Esophagus (tissue), 2 donors: ENCODE measurements around the gene HORMAD2. TPM values are rescaled to one million over a fixed set of nuclear protein-coding genes. Genes with fewer than 3 reads are reported as not detected.

Experiments used
- H3K27ac ChIP-seq, 2 donors: one replicate each; pipeline ENCODE4 v1.5.1; 2013; ENCODE audit warnings: low read depth in 2 of 2, mild to moderate bottlenecking in 2 of 2, inconsistent platforms in 1 of 2, low read length in 1 of 2, moderate library complexity in 1 of 2
- H3K27me3 ChIP-seq, 2 donors: one replicate each; pipeline ENCODE4 v1.6.1; 2013; ENCODE audit warnings: low read length in 2 of 2, control low read depth in 1 of 2, mild to moderate bottlenecking in 1 of 2; ENCODE audit not compliant: insufficient read depth in 2 of 2, control insufficient read depth in 1 of 2
- H3K36me3 ChIP-seq, 2 donors: one replicate each; pipeline ENCODE4 v1.6.1; 2013; ENCODE audit warnings: low read length in 1 of 2; ENCODE audit not compliant: control insufficient read depth in 2 of 2, insufficient read depth in 2 of 2
- H3K4me1 ChIP-seq, 2 donors: one replicate each; pipeline ENCODE4 v1.6.1; 2013; ENCODE audit warnings: low read length in 1 of 2; ENCODE audit not compliant: control insufficient read depth in 2 of 2, insufficient read depth in 2 of 2
- H3K4me3 ChIP-seq, 2 donors: one replicate each; pipeline ENCODE4 v1.5.1; 2013; ENCODE audit warnings: low read length in 2 of 2, mild to moderate bottlenecking in 2 of 2, low read depth in 1 of 2, moderate library complexity in 1 of 2
- H3K9me3 ChIP-seq, 2 donors: one replicate each; pipeline ENCODE4 v1.6.1; 2013; ENCODE audit warnings: mild to moderate bottlenecking in 2 of 2, low read depth in 1 of 2, low read length in 1 of 2, moderate library complexity in 1 of 2; ENCODE audit not compliant: control insufficient read depth in 2 of 2, insufficient read depth in 1 of 2
- WGBS, 2 donors: extraction: QIAGEN DNeasy Blood & Tissue Kit; methylation state at CpG; one replicate each; pipeline ENCODE4 v1.1.7; 2013; 5-methylcytosine and 5-hydroxymethylcytosine counted together
- polyA plus RNA-seq, 2 donors: library from polyadenylated mRNA; stranded (reverse); fragments of 200-250 nt; gene quantifications; one replicate each; pipeline ENCODE4 v1.2.3, GENCODE V29; 2013
- donor health status: healthy with polysubstance abuse.
- donor health status: Bipolar disorder and iron deficiency.

HORMAD2 gene
- polyA plus RNA-seq, 2 donors: not detected

GRCh38 chr22:30225220-30225927 is 145.1 kb downstream of the HORMAD2 start:
- Histone ChIP-seq H3K9me3 (no peaks in the 10 kb centered on the region), H3K4me1 (peaks cover 0 to 2% of the 10 kb centered on the region in 2 donors), H3K36me3 (no peaks in the 10 kb centered on the region), H3K4me3 (no peak overlapping the region), H3K27ac (no peak overlapping the region), H3K27me3 (no peaks in the 10 kb centered on the region)
- WGBS, 2 donors: 64 to 73% methylated on average over 7 of the region's 7 CpGs

GRCh38 chr22:30226192-30226832 is 146.0 kb downstream of the HORMAD2 start:
- H3K4me1 ChIP-seq: peaks cover 0 to 2% of the 10 kb centered on the region in 2 donors
- 82 to 84% methylated on average over 11 of the region's 11 CpGs for WGBS, 2 donors
- no peak overlapping the region for H3K27ac ChIP-seq
- H3K4me3 ChIP-seq: no peak overlapping the region
- H3K27me3 ChIP-seq: no peaks in the 10 kb centered on the region
- no peaks in the 10 kb centered on the region for H3K36me3 ChIP-seq
- no peaks in the 10 kb centered on the region for H3K9me3 ChIP-seq

Other genes starting within 250 kb of the HORMAD2 start
- gene ASCC2, start 242.2 kb upstream of the HORMAD2 start, polyA plus RNA-seq: 100 to 1,000 TPM in 1 of 2 donors, 10 to 100 TPM in 1; 61.3 to 142 TPM
- 10 to 100 TPM; 15.3 to 28.3 TPM for gene MTMR3, start 197.3 kb upstream of the HORMAD2 start, polyA plus RNA-seq
- gene LIF, start 166.3 kb downstream of the HORMAD2 start, polyA plus RNA-seq: 1 to 10 TPM in 1 of 2 donors, under 1 TPM in 1; 0.54 to 1.0 TPM
- under 1 TPM; 0.22 to 0.63 TPM for gene OSM, start 186.4 kb downstream of the HORMAD2 start, polyA plus RNA-seq
- 10 to 100 TPM; 29.7 to 39.3 TPM for gene CASTOR1, start 209.0 kb downstream of the HORMAD2 start, polyA plus RNA-seq
- gene TBC1D10A, start 246.5 kb downstream of the HORMAD2 start, polyA plus RNA-seq: 10 to 100 TPM; 30.4 to 35.3 TPM